H1 (cell line): ENCODE measurements around the gene FLT1. TPM values are rescaled to one million over a fixed set of nuclear protein-coding genes. Genes with fewer than 3 reads are reported as not detected.

ENCODE experiments used
- HDAC2 ChIP-seq, 2 experiments: fragments of 300-600 bp in 1 of 2; sonication (generic) in 1 of 2; IDR thresholded peaks; 2 replicates each; pipeline ENCODE4 v1.6.1; 2011 to 2012; ENCODE audit warnings: low read depth in 2 of 2, low read length in 2 of 2, mild to moderate bottlenecking in 2 of 2, moderate library complexity in 2 of 2, borderline replicate concordance in 1 of 2, inconsistent platforms in 1 of 2
- RBBP5 ChIP-seq: IDR thresholded peaks from 2 replicates; pipeline ENCODE4 v1.7.1; 2012; ENCODE audit warnings: low read depth, mild to moderate bottlenecking, inconsistent platforms, low read length, moderate library complexity, borderline replicate concordance
- SIN3A ChIP-seq, 2 experiments: IDR thresholded peaks in 1 of 2; conservative IDR thresholded peaks in 1 of 2; 2 replicates each; pipeline ENCODE4 v1.6.1; 2011 to 2012; ENCODE audit warnings: low read length in 2 of 2, improper control_type of control experiment in 1 of 2, low read depth in 1 of 2, mild to moderate bottlenecking in 1 of 2
- polyA plus RNA-seq, 7 experiments: library from polyadenylated mRNA; depleted of rRNA in 3 of 7; stranded (reverse) in 5 of 7; unstranded in 2 of 7; fragments of >200 nt in 5 of 7; fragments of 200-250 nt in 2 of 7; gene quantifications; 1 replicate in 5 of 7; 2 replicates in 1 of 7; 4 replicates in 1 of 7; pipeline versions ENCODE4 v1.2.1 to v1.2.3, GENCODE V29; 2011 to 2013; ENCODE audit warnings: missing spikeins in 2 of 7, mixed read lengths in 2 of 7
- total RNA-seq: library from RNA; stranded (reverse); fragmentation: NEBNext Ultra II Directional; extraction: Animal tissue kit (Norgen Biotek cat#: 25700); gene quantifications from 2 replicates; pipeline ENCODE4 v1.2.1, GENCODE V29; 2021

Gene FLT1
- total and polyA plus RNA-seq, 2 of the 8 experiments (the other 6 are each of a cell fraction or from before 2014, with no cell fraction given) = 19.7 to 90.2 TPM

DNA sequence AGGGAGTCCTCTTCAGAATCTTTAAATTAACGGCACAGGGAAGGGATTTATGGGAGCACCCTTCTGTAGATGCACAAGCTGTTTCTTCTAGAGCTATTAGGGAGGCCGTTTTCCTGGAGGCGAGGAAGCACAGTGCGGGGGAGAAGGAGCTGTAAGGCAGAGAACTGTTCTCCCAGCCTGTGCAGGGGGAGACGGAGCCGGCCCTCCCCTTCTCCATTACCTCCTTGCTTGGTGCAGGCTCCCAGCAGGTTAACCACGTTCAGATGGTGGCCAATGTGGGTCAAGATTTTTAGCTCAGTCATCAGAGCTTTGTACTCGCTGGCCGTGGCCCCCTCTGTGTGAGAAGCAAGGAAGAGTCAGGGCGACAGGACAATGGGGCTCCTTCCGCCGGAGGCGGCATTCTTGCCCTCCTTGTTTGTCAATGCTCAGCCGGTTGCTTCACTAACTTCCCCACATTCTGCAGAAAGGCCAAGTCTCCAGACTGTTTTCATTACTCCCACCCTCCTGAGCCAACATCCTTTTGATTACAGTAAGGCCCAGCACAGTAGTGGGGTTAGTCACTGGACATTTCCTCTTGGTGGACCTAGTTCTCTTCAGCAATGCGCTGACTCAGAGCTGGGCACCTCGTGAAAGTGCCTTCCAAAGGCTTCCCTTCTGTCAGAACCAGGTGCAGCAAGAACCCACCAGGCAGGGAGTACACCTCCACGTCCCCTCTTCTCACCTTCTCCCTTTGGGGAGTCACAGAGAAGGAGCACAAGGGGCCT lies 165.4 kb downstream of the FLT1 start (continued):
- TF ChIP-seq RBBP5 (no peak), SIN3A (conservative IDR thresholded peaks at IDR 0.05 in 1 of 2, IDR thresholded peaks at IDR 0.05 in 1 of 2; ENCODE audit: low read depth in 1 of 2, low read length in 2 of 2) (no peak), HDAC2 (IDR thresholded peaks at IDR 0.05; ENCODE audit: borderline replicate concordance in 1 of 2, low read depth in 2 of 2, low read length in 2 of 2) (no peak)
